Activated CD4-positive, CD25-positive, alpha-beta regulatory T cell (primary cell): ENCODE measurements around the gene VTA1.
"Not testable (repeated sequence)": the region's sequence is repeated elsewhere in the genome, so short reads cannot be mapped to it uniquely, and the experiment has no call there.

Source experiments
- DNase-seq, 4 experiments: peaks; one replicate each; lab custom pipeline; 2025; lab: John Stamatoyannopoulos, UW

Gene VTA1

GRCh38 chr6:142225552-142225951 lies 78.5 kb downstream of the VTA1 start:
- no peak for DNase-seq

- no peak for DNase-seq
These were observed 79.7 kb downstream of the VTA1 start for GRCh38 chr6:142226731-142227130.

GRCh38 chr6:142229518-142230270 lies 82.6 kb downstream of the VTA1 start:
- DNase-seq: not testable (repeated sequence)

- not testable (repeated sequence) for DNase-seq
These were observed 85.4 kb downstream of the VTA1 start for GRCh38 chr6:142232206-142233044.

GRCh38 chr6:142233945-142234682 lies 87.1 kb downstream of the VTA1 start:
- no peak for DNase-seq

GRCh38 chr6:142235272-142235671 lies 88.2 kb downstream of the VTA1 start:
- no peak for DNase-seq

- DNase-seq: no peak
These were observed 88.7 kb downstream of the VTA1 start for GRCh38 chr6:142235791-142236190.

GRCh38 chr6:142236691-142237090 lies 89.6 kb downstream of the VTA1 start:
- no peak for DNase-seq

GRCh38 chr6:142238881-142239280 lies 91.8 kb downstream of the VTA1 start:
- DNase-seq: no peak

- no peak for DNase-seq
These were observed 93.1 kb downstream of the VTA1 start for GRCh38 chr6:142240179-142240578.

GRCh38 chr6:142241061-142241460 lies 94.0 kb downstream of the VTA1 start:
- DNase-seq: no peak

GRCh38 chr6:142242269-142242668 lies 95.2 kb downstream of the VTA1 start:
- no peak for DNase-seq

- no peak for DNase-seq
These were observed 99.9 kb downstream of the VTA1 start for GRCh38 chr6:142246960-142247359.

- DNase-seq: no peak
These were observed 102.2 kb downstream of the VTA1 start for GRCh38 chr6:142249266-142249665.

GRCh38 chr6:142251930-142252445 lies 104.9 kb downstream of the VTA1 start:
- no peak for DNase-seq

- DNase-seq: no peak
These were observed 107.5 kb downstream of the VTA1 start for GRCh38 chr6:142254513-142254912.

GRCh38 chr6:142255785-142256184 lies 108.7 kb downstream of the VTA1 start:
- DNase-seq: no peak

GRCh38 chr6:142258305-142258704 lies 111.2 kb downstream of the VTA1 start:
- no peak for DNase-seq

- DNase-seq: no peak
These were observed 111.7 kb downstream of the VTA1 start for GRCh38 chr6:142258757-142259156.

- no peak for DNase-seq
These were observed 113.7 kb downstream of the VTA1 start for GRCh38 chr6:142260748-142261147.

- DNase-seq: no peak
These were observed 115.2 kb downstream of the VTA1 start for GRCh38 chr6:142262231-142262630.

GRCh38 chr6:142265476-142265875 lies 118.4 kb downstream of the VTA1 start:
- no peak for DNase-seq
